ENCODE data around the gene CDH4.

GRCh38 chr20:61866165-61866564, 614.1 kb downstream of the CDH4 start:
- TF ChIP-seq CTCF (IDR thresholded peaks at IDR 0.05; ENCODE audit: insufficient read depth, low read depth, low read length) (no peak), EZH2 (IDR thresholded peaks at IDR 0.05; ENCODE audit: insufficient read depth, low read length) (no peak)

Measured in astrocyte (in vitro differentiated cells and primary cell).